ENCODE results near the gene CD6.

Gene CD6

DNA sequence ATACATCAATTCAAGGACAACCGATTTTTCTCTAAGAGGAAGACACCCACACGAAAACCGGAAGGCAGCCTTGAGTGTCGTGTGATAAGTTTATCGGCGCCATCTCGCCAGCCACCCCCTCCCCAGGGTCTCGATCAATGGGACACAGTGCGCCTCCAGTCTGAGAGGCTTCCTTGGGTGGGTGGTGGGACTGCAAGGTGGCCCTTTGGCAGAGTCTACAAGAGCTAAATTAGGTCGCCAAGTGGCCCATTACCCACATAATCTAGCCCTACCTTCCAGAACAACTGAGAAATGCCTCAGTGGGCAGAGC, 64.0 kb downstream of the CD6 start:
- in situ Hi-C loops (cut with HindIII; ENCODE audit: low sequenced_read_pairs): no loop called here
- TF ChIP-seq, protein P1, sequence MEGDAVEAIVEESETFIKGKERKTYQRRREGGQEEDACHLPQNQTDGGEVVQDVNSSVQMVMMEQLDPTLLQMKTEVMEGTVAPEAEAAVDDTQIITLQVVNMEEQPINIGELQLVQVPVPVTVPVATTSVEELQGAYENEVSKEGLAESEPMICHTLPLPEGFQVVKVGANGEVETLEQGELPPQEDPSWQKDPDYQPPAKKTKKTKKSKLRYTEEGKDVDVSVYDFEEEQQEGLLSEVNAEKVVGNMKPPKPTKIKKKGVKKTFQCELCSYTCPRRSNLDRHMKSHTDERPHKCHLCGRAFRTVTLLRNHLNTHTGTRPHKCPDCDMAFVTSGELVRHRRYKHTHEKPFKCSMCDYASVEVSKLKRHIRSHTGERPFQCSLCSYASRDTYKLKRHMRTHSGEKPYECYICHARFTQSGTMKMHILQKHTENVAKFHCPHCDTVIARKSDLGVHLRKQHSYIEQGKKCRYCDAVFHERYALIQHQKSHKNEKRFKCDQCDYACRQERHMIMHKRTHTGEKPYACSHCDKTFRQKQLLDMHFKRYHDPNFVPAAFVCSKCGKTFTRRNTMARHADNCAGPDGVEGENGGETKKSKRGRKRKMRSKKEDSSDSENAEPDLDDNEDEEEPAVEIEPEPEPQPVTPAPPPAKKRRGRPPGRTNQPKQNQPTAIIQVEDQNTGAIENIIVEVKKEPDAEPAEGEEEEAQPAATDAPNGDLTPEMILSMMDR (IDR thresholded peaks at IDR 0.05; ENCODE audit: low read depth, low read length): no peak
- H3K4me3 ChIP-seq (ENCODE audit: low read depth, low read length): no peak overlapping the region
- DNase-seq (ENCODE audit: low read depth, low spot score): no peak

DNA sequence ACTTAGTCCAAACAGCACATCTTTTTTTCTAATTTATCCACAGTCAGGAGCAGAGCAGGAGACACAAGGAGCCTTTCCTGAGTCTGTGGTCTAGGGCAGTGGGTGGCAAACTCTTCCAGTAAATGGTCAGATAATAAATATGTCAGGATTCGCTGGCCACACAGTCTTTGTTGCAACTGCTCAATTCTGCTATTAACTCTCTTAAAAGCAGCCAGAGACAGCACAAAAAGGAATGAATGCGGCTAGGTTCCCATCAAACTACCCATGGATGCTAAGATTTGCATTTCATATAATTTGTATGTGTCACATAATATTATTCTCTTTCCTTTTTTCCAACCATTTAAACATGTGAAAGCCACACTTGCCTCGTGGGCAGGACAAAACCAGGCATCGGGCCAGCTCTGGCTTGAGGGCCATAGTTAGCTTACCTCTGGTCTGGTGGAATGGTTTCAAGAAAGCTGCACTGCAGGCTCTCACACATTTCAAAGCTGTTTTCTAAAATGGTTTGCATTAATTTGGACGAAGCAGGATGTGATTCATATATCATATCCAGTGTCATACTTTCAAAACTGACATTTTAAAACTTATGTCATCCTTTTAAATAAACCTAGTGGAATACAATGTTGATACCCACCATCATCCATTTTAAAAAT, 66.1 kb downstream of the CD6 start:
- DNase-seq (ENCODE audit: low read depth, low spot score): peak; percentile 28

DNA sequence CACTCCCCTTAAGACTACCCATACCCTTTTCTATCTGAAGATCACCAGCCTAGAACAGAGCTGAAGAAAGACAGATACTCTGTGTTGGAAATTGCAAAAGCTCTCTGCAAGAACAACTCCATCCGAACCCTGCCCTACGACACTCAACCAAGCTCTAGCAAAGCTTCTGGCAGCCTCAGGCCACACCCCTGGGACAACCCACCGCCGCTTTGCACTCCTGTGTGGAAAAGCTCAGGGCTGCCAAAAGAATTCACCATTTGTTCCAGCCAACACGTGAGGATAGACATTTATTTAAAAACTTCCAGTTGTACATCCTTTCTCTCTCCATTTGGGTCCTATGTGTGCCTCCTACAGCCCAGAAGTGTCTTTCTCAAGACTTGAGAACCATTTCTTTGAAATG, 68.4 kb downstream of the CD6 start:
- no peak for DNase-seq (ENCODE audit: low read depth, low spot score)
- no peak overlapping the region for H3K4me3 ChIP-seq (ENCODE audit: low read depth, low read length)
- TF ChIP-seq, protein P1 (IDR thresholded peaks at IDR 0.05; ENCODE audit: low read depth, low read length): no peak
- in situ Hi-C loops (cut with HindIII; ENCODE audit: low sequenced_read_pairs): no loop called here

More for the DNA sequence above, 66.1 kb downstream of the CD6 start:
- in situ Hi-C loops (cut with HindIII; ENCODE audit: low sequenced_read_pairs): no loop called here
- no peak overlapping the region for H3K4me3 ChIP-seq (ENCODE audit: low read depth, low read length)
- TF ChIP-seq, protein P1 (IDR thresholded peaks at IDR 0.05; ENCODE audit: low read depth, low read length): no peak

DNA sequence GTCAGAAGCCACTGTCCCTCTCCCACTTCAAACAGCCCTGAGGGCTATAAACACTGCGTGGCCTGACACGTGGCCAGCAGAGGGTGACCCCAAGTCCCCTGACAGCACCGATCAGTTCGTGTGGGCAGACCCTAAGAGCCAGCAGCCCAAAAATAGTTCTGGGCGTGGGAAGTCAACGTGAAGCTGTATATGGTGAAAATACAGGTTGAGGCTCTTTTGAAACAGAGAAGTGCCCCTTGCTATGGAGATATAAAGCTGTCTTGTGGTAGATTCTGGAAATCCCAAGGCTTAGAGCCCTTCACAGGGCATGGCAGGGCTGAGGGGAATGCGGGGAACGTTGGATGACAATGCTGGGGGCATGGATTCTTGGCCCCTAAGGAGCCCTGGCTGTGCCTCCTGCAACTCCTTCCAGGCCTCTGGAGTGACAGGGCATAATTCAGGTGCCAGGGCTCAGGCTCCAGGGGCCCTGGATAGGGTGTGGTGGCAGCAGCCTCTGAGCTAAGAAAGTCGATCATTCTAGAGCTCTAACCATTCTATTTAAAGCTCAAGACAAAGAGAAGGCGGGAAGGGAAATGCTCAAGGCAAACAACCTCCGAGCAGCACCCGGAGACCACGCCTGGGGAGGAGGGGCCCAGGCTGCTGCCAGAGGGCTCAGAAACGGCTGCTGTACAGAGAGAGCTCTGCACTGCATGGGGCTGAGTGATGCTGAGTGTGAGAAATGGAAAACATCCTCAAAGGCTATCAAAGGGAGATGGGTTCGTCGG, 70.5 kb downstream of the CD6 start:
- in situ Hi-C loops (cut with HindIII; ENCODE audit: low sequenced_read_pairs): no loop called here
- H3K4me3 ChIP-seq (ENCODE audit: low read depth, low read length): no peak overlapping the region
- DNase-seq (ENCODE audit: low read depth, low spot score): peak; percentile 54
- TF ChIP-seq, protein P1 (IDR thresholded peaks at IDR 0.05; ENCODE audit: low read depth, low read length): no peak

DNA sequence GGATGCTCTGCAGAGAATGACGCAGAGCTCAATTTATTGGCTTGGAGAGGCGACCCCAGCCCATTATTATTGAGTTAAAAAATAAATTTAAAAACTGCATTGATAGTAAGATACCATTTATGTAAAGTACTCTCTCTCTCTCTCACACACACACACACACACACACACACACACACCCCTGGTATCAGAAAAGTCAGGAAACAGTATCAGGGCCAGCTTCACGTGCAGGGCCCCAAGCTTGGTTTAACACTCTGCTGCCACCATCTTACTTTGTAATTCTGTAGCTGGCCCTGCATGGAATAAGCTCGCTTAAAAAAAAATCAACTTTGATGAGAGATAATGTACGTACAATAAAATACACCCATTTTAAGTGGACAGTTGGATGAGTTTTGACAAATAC, 71.1 kb downstream of the CD6 start:
- TF ChIP-seq, protein P1 (IDR thresholded peaks at IDR 0.05; ENCODE audit: low read depth, low read length): no peak
- no peak overlapping the region for H3K4me3 ChIP-seq (ENCODE audit: low read depth, low read length)
- no peak for DNase-seq (ENCODE audit: low read depth, low spot score)
- in situ Hi-C loops (cut with HindIII; ENCODE audit: low sequenced_read_pairs): no loop called here

DNA sequence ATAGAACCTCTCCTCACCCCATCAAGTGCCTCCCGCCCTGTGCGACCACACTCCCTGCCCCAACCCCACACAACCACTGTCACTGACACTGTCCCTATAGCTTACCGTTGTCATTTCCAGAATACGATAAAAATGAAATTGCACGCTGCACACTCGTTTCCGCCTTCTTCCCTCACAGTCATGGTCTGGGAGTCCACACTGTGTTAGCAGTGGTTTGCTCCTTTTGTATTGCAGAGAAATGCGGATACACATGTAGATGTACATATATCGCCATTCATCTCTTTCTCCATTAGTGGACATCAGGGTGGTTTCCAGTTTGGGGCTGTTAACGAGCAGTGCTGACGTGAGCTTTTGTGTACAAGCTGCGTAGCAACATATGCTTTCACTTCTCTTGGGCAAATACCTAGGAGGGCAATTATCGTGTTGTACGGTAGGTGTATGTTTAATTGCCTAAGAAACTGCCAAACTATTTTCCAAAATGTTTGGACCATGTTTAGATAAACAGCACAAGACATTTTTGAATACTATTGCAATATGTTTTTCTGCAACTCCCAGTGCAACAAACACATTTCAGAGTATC, 71.6 kb downstream of the CD6 start:
- TF ChIP-seq, protein P1 (IDR thresholded peaks at IDR 0.05; ENCODE audit: low read depth, low read length): no peak

More for the DNA sequence above, 71.6 kb downstream of the CD6 start:
- no peak for DNase-seq (ENCODE audit: low read depth, low spot score)
- in situ Hi-C loops (cut with HindIII; ENCODE audit: low sequenced_read_pairs): no loop called here
- no peak overlapping the region for H3K4me3 ChIP-seq (ENCODE audit: low read depth, low read length)
